Measurements from ENCODE around the gene TMCC3. TPM values are rescaled to one million over a fixed set of nuclear protein-coding genes. Genes with fewer than 3 reads are reported as not detected.
"Not testable (repeated sequence)": the region's sequence is repeated elsewhere in the genome, so short reads cannot be mapped to it uniquely, and the experiment has no call there.

TMCC3 gene
- total RNA-seq, 1 experiment from 2014 or later, result 3.1 TPM

DNA sequence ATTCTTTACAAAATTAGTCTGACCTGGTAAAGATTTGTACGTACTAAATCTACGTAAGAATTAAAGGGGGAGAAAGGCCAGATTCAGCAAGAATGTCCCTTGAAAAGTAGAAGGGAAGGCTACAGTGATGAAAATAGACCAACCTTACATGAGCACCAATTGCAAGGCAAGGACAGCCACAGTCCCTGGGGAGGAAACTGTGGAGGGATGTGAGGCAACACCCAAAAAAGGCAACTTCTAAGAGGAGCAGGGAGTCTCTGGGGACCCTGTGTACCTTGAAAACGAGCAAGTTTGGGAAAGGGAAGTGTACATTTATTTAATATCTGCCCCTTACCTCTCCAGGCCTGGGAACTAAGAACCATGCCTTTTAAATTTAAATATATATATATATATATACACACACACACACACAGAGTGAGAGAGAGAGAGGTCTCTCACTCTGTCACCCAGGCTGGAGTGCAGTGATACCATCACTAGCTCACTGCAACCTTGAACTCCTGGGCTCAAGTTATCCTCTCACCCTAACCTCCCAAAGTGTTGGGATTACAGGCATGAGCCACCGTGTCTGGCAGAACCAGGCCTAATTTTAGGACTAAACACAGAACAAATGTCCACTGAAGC is 56.4 kb downstream of the TMCC3 start:
- in situ Hi-C loops (cut with HindIII; ENCODE audit: low pct_unique_long_range_greater_than_20kb, low sequenced_read_pairs), result no loop called here
- no peak for DNase-seq (ENCODE audit: low read depth, low spot score)

DNA sequence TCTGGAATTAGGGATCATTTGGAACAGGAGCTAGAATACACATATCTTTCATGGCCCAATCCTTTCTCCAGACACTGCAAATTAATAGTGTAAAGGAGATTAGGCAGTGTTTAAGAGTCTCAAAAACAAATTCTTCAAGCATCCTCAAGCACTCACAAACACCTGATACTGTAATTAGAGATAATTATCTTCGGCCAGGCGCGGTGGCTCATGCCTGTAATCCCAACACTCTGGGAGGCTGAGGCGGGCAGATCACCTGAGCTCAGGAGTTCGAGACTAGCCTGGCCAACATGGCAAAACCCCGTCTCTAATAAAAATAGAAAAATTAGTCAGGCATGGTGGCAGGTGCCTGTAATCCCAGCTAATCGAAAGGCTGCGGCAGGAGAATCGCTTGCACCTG is 57.6 kb downstream of the TMCC3 start:
- in situ Hi-C loops (cut with HindIII; ENCODE audit: low pct_unique_long_range_greater_than_20kb, low sequenced_read_pairs); DNase-seq (ENCODE audit: low read depth, low spot score): not testable (repeated sequence)

DNA sequence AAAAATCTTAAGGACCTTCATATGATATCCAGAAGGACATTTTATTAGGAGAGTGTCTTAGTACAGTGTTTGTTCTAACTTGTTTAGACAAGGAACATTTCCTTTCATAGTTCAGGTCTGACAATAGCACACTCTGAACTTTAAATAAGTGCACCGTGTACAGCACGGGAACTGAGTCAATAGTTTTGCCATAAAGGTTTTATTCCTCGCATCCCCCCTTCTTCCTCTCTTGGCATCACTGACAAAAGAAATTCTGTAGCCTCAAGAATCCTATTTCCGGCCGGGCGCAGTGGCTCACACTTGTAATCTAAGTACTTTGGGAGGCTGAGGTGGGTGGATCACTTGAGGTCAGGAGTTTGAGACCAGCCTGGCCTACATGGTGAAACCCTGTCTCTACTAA is 58.3 kb downstream of the TMCC3 start:
- no peak for DNase-seq (ENCODE audit: low read depth, low spot score)
- in situ Hi-C loops (cut with HindIII; ENCODE audit: low pct_unique_long_range_greater_than_20kb, low sequenced_read_pairs), result no loop called here

DNA sequence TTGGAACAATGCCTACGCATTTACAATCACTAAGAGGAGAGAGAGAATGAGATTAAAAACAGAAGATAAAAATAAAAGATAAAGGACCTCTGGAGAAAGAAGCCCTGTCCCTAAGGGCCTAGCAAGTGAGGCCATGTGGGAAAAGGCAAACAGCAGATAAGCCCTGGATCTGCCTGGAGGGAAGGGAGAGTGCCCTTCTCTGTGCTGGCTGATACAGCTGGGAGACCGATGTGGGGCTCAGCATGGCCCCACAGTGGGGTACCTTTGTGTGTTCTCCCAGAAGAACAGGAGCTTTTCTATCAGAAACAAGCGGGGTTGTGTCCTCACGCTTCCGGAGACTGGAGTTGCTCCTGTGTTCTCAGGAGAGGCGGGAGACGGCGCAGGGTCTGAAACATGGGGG is 59.9 kb downstream of the TMCC3 start:
- in situ Hi-C loops (cut with HindIII; ENCODE audit: low pct_unique_long_range_greater_than_20kb, low sequenced_read_pairs), result no loop called here
- DNase-seq (ENCODE audit: low read depth, low spot score), result no peak

DNA sequence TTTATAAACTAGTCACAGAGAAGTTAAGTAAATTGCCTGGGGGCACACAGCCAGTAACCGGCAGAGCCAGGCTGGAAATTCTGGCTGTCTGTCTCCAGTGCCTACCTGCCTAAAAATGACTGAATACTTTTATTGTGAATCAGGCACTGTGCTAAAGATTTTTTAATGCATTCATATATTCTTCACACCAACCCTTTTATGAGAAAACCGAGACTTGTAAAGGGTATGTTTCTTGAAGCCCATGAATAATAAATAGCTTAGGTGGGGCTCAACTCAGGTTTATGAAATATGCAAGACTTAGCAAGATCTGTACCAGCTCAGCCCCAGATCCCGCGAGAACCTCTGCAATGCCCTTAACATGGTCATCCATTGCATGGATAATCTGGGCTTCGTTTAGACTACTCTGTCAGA is 60.8 kb downstream of the TMCC3 start:
- in situ Hi-C loops (cut with HindIII; ENCODE audit: low pct_unique_long_range_greater_than_20kb, low sequenced_read_pairs), result no loop called here
- DNase-seq (ENCODE audit: low read depth, low spot score), result no peak

DNA sequence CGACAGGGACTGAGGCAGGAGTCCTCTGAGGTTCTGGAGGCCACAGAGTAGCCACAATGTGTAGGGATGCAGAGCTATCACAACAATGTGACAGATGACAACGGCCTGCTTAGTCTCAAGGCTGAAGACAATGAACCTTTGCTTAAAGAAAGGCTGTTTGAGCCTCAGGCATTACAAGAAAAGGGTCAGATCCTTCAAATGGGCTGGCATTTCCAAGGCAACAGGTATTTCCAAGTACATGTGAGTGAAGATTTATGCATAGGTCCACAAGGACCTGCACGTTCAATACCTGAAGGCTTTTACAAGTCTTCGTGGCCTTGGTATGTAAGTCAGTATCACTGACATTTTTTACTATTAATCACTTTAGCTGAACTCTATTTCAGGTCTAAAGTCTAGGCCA is 62.0 kb downstream of the TMCC3 start:
- DNase-seq (ENCODE audit: low read depth, low spot score), result no peak
- in situ Hi-C loops (cut with HindIII; ENCODE audit: low pct_unique_long_range_greater_than_20kb, low sequenced_read_pairs), result no loop called here

DNA sequence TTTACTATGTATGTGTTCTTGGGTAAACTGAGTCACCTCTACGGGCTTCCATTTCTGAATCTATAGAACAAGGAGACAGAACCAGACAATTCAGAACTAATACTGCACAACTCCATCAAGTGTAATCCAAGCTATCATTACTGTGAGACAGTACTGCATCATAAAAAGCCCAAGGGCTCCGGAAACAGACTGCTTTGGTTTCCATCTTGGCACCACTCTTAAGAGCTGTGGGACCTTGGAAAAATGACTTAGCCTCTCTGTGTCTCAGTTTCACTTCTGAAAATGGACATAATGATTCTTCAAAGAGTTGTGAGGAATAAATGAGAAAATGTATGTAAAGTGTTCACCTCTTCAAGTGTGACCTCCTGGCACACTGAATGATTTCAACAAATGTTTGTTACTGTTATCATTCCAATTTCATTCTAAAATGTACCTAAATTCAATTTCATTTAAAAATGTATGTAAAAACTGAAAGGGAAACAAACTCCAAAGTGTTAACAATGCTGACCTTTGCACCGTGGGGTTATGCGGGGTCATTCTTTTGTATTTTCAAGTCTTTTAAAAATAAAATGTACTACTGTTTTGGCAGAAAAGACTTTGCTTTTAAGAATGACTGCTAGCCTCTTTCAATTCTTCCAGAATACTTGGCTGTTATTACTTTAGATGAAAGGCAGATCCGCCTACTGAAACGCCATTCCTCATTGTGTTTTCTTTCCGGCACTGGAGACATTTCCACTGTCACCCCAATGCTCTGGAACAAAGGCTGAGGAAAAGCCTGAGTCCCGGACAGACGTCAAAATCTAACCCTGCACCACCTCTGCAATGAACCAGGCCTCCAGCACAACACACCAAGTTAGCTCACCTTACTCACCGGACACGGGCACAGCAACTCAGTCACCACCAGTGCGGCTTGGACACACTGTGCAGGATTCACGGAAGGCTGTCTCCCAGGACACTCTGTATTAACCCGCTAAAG is 62.8 kb downstream of the TMCC3 start:
- in situ Hi-C loops (cut with HindIII; ENCODE audit: low pct_unique_long_range_greater_than_20kb, low sequenced_read_pairs), result no loop called here
- DNase-seq (ENCODE audit: low read depth, low spot score), result no peak

DNA sequence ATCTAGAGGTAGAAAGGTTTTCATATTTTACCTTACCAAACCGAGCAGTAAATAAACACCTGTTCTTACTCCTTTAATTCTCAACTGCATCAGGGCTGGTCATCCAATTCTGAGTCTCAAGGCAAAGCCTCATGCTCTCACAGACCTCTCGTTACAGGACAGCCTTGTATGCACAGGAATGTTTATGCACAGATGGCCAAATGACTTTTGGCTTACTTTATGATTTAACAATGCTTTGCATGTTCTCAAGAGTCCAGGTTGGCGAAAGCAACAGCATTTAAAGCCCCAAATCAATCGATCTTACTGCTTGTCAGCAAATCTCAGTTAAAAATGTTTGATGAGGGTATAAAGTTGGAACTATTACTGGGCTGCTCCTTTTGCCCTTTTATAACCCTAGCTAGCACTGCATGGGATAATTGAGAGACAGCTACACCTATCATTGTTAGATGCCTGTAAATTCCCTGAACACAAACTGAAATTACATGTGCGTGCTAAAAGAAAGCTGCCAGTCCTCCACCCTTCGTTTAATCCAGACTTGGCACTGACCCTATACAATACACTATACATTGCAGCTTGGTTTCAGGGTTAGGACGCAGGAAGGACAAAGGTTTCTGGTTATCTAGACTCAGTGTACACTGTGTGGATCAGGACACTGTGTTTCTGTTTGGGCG is 63.6 kb downstream of the TMCC3 start:
- DNase-seq (ENCODE audit: low read depth, low spot score), result no peak
- in situ Hi-C loops (cut with HindIII; ENCODE audit: low pct_unique_long_range_greater_than_20kb, low sequenced_read_pairs), result no loop called here

DNA sequence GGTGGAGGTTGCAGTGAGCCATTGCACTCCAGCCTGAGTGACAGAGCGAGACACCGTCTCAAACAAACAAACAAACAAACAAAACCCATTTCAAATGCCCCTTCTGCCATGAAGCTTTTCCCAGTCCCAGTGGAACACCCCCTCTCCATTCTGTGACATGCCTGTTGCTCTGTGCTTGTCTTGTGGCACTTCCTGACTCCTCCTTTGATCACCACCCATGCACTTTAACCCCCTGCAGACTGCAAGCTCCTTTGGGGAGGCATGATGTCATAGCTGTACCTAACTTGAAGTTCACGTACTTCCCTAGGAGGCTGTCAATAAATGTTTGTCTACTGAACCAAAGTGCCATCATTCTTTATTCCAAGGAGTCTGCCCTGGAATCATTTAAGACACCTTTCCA is 64.7 kb downstream of the TMCC3 start:
- in situ Hi-C loops (cut with HindIII; ENCODE audit: low pct_unique_long_range_greater_than_20kb, low sequenced_read_pairs), result no loop called here
- no peak for DNase-seq (ENCODE audit: low read depth, low spot score)

DNA sequence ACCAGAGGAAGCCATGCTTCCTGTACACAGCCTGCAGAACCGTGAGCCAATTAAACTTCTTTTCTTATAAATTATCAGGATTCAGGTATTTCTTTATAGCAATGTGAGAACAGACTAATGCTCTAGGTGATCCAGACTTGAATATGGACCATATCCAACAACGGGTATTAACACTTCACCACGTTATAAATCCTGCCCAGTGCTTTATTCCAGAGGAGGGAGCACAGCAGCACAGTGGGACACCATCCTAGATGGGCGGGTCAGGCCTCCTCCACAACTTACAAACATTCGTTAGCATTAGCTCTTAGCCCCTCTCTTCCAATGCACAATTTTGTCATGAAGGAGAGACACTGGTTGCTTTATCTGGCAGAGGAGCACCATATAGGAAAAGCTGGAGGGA is 66.0 kb downstream of the TMCC3 start:
- no peak for DNase-seq (ENCODE audit: low read depth, low spot score)
- in situ Hi-C loops (cut with HindIII; ENCODE audit: low pct_unique_long_range_greater_than_20kb, low sequenced_read_pairs), result no loop called here

DNA sequence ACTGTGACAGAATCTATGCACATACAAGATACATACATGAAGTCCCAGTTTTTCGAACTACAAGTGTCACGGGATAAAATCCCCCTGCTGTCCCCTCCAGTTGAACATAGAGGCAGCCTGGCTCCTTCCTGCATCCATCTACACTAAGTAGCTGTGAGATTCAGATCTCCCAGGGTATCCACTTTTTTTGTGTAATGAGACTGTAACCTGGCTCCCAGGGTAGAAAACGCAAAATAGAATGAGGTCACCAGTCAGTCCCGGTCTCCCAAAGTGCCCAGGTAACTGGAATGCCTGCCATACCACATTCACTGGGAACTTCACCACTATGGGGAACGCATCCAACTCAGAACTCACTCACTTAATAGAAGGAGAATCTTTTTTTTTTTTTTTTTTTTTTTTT is 67.8 kb downstream of the TMCC3 start:
- DNase-seq (ENCODE audit: low read depth, low spot score), result no peak
- in situ Hi-C loops (cut with HindIII; ENCODE audit: low pct_unique_long_range_greater_than_20kb, low sequenced_read_pairs), result no loop called here

DNA sequence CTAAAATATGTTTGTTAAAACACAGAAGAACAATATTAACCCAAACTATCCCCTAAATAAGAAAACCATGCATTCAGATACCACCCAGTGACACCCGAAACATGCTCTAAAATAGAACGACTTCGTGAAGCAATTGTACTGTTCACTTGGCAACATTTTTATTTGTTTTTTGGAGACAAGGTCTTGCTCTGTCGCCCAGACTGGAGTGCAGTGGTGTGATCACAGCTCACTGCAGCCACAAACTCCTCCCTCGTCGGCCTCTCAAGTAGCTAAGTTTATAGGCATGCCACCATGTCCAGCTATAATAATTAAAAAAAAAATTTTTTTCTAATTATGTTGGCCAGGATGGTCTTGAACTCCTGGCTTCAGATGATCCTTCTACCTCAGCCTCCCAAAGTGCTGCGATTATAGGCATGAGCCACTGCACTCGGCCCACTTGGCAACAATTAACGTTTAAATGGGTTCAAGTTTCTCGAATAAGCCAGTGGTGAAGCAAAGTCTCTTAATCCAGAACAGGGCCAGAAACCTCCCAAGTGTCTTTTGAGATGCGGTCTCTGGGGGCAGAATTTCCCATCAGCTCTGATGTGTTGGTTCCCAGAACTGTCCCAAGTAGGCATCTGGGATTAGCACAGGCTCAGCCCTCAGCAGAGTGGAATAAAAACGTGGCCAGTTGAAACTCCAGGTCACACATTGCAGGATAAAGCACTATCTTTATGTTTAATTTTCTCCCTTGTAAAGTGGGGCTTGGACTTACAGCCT is 74.5 kb downstream of the TMCC3 start:
- no peak for DNase-seq (ENCODE audit: low read depth, low spot score)
- in situ Hi-C loops (cut with HindIII; ENCODE audit: low pct_unique_long_range_greater_than_20kb, low sequenced_read_pairs), result no loop called here

DNA sequence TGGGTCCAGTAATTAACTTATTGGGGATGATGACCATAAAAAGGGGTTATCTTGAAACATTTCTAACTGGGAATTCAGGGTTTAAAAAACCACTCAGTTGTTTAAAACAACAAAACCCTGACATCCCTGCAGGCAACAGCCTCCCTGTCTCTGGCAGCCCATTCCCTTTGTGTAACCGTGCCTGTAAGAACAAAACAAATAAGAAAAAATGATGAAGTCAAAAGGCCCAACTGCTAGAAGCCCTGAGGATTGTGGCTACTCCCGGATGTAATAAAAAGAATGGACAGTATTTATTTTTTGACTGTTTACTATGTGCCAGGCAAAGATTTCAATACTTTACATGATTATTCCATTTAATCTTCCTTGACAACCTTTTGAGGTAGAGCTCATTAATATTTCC is 75.3 kb downstream of the TMCC3 start:
- DNase-seq (ENCODE audit: low read depth, low spot score), result no peak
- in situ Hi-C loops (cut with HindIII; ENCODE audit: low pct_unique_long_range_greater_than_20kb, low sequenced_read_pairs), result no loop called here

DNA sequence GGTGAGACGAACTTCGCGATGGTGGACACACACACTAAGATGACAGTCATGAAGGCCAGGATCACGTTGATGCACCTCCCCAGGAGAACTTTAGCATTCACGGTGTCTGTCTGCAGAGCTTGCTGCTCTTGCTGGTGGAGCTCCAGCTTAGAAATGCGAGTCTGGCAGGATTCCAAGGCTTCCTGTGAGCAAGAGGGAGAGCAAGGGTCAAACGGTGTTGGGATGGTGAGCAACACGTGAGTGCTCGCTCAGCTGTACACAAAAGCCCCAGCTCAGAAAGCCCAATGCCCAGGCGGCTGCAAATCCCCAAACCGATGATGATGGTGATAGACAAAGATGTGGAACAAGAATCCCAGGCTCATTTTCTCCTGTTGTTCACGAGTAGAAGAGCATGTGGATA is 78.8 kb downstream of the TMCC3 start:
- no peak for DNase-seq (ENCODE audit: low read depth, low spot score)
- in situ Hi-C loops (cut with HindIII; ENCODE audit: low pct_unique_long_range_greater_than_20kb, low sequenced_read_pairs), result no loop called here

DNA sequence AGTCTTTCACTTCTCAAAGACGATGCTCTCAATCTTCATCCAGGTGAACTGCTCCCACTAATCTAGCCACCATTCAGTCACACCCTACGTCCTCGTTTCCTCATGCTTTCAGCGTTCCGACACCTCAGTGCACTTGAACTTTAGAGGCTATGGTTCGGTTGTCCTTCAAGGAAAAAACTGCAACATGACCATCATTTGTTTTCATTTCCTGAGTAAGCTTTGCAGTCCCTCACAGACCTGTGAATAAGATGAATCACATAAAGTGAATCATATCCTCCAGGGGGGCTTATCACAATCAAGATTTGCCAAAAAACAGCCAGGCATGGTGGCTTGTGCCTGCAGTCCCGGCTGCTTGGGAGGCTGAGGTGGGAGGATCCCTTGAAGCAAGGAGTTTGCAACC is 80.2 kb downstream of the TMCC3 start:
- DNase-seq (ENCODE audit: low read depth, low spot score), result no peak
- in situ Hi-C loops (cut with HindIII; ENCODE audit: low pct_unique_long_range_greater_than_20kb, low sequenced_read_pairs), result no loop called here

DNA sequence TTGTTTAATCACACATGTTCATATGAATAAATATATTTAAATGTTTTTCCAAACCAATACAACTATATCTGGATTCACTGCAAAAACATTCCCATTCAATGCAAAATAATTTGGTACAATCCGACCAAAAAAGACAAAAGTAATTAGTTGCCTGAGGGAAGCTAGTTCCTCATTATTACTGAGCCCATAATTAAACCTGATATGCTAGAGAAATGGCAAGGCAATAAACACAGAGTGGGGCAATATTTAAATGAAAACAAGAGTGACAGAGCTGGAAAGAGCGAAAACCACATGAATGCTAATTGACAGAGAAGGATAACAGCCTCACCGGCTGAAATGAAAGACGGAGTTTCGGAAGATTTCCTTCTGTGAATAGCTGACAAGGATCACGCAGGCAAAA is 82.6 kb downstream of the TMCC3 start:
- in situ Hi-C loops (cut with HindIII; ENCODE audit: low pct_unique_long_range_greater_than_20kb, low sequenced_read_pairs), result no loop called here
- DNase-seq (ENCODE audit: low read depth, low spot score), result no peak

DNA sequence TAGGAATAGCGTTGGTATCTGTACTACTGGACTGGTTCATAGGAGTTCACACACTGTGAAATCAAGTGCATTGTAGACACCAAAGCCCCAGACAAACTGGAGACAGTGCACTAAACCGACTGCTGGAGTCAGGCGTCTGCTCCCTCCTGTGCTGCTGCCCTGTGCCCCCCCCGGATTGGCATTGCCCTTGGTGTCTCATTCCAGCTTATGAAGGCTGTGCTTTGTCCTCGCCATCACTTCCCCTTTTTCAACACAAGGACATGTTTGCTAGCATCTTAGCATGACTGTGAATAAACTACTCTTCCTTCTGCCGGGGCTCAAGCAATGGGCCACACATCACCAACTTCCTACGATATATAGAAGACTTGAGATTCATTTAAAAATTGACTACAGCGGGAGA is 84.0 kb downstream of the TMCC3 start:
- in situ Hi-C loops (cut with HindIII; ENCODE audit: low pct_unique_long_range_greater_than_20kb, low sequenced_read_pairs), result no loop called here
- peak; percentile 54 for DNase-seq (ENCODE audit: low read depth, low spot score)

DNA sequence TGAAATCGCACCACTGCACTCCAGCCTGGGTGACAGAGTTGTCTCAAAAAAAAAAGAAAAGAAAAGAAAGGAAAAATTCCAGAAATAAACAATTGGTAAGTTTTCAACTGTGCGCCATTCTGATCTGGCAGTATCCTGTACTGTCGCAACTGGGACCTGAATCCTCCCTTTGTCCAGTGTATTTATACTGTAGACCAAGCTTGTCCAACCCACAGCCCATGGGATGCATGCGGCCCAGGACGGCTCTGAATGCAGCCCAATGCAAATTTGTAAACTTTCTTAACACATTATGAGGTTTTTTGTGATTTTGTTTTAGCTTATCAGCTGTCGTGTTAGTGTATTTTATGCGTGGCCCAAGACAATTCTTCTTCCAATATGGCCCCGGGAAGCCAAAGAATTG is 84.7 kb downstream of the TMCC3 start:
- in situ Hi-C loops (cut with HindIII; ENCODE audit: low pct_unique_long_range_greater_than_20kb, low sequenced_read_pairs), result no loop called here
- DNase-seq (ENCODE audit: low read depth, low spot score), result no peak

Data from SK-MEL-5 (cell line).